Panc1 (cell line): Measurements from ENCODE around the gene CFAP45. TPM values are rescaled to one million over a fixed set of nuclear protein-coding genes. Genes with fewer than 3 reads are reported as not detected.

Source experiments
- ATAC-seq: fragments of 200-7000 bp; cut with Tn5 transposase; 2 replicates; pipeline ENCODE4 v1.9.1; 2020; ENCODE audit warnings: mild to moderate bottlenecking, moderate library complexity
- BruUV-seq: library from RNA; stranded (reverse); fragments of 400-500 nt; replicated peaks from 2 replicates; lab custom pipeline; 2021; lab: Mats Ljungman, UMichigan
- CTCF ChIA-PET: fragments of 300-600 bp; sonication (Branson Sonifier 250); formaldehyde crosslinking; loops from one replicate; lab custom pipeline; 2022; ENCODE audit warnings: antibody characterized with exemption; lab: Charles Lee
- POLR2A ChIA-PET: fragments of 300-600 bp; sonication (Branson Sonifier 250); formaldehyde crosslinking; loops from one replicate; lab custom pipeline; 2022; ENCODE audit warnings: antibody characterized with exemption; lab: Charles Lee
- DNase-seq: peaks from one replicate; pipeline ENCODE4 v3.0.0-alpha.2; 2010; ENCODE audit warnings: low read depth, low spot score
- H3K27ac ChIP-seq: 2 replicates; pipeline ENCODE4 v1.5.1; 2011; ENCODE audit warnings: mild to moderate bottlenecking, low read length, inconsistent platforms
- H3K27me3 ChIP-seq: fragments of 200-500 bp; sonication (Bioruptor generic); 2 replicates; pipeline ENCODE4 v1.6.0; 2014; ENCODE audit warnings: low read length, inconsistent platforms; ENCODE audit not compliant: control insufficient read depth, insufficient read depth
- H3K36me3 ChIP-seq: fragments of 200-500 bp; sonication (Bioruptor generic); 2 replicates; pipeline ENCODE4 v1.5.1; 2014; ENCODE audit warnings: inconsistent platforms, mild to moderate bottlenecking, low read length, moderate library complexity; ENCODE audit not compliant: control insufficient read depth, insufficient read depth
- H3K4me1 ChIP-seq: 2 replicates; pipeline ENCODE4 v1.5.1; 2011; ENCODE audit warnings: inconsistent platforms, mild to moderate bottlenecking, low read length, moderate library complexity; ENCODE audit not compliant: control insufficient read depth, insufficient read depth
- H3K4me3 ChIP-seq, 2 experiments: 2 replicates each; pipeline ENCODE4 v1.5.1; 2011 to 2012; ENCODE audit warnings: low read depth in 2 of 2, low read length in 2 of 2, mild to moderate bottlenecking in 2 of 2, inconsistent platforms in 1 of 2, moderate library complexity in 1 of 2
- H3K9me3 ChIP-seq: fragments of 200-500 bp; sonication (Bioruptor generic); 2 replicates; pipeline ENCODE4 v1.5.1; 2014; ENCODE audit warnings: low read depth, mild to moderate bottlenecking, inconsistent platforms, low read length, moderate library complexity; ENCODE audit not compliant: control insufficient read depth, insufficient read depth
- POLR2AphosphoS5 ChIP-seq: IDR thresholded peaks from 2 replicates; pipeline ENCODE4 v1.6.1; 2012; ENCODE audit warnings: mild to moderate bottlenecking, low read depth, low read length, moderate library complexity
- SIN3A ChIP-seq: IDR thresholded peaks from 2 replicates; pipeline ENCODE4 v1.6.1; 2012; ENCODE audit warnings: low read depth, mild to moderate bottlenecking, low read length, moderate library complexity, borderline replicate concordance; ENCODE audit not compliant: insufficient read depth
- TCF7L2 ChIP-seq: IDR thresholded peaks from 2 replicates; pipeline ENCODE4 v1.6.1; 2011; ENCODE audit warnings: mild to moderate bottlenecking, low read depth, low read length, inconsistent platforms
- in situ Hi-C: cut with HindIII; loops from 2 replicates; pipeline ENCODE4 v1.10.0; 2016; ENCODE audit warnings: low sequenced_read_pairs, low pct_unique_long_range_greater_than_20kb
- intact Hi-C: fragments of 100-400 bp; cut with micrococcal nuclease; formaldehyde crosslinking; loops from one replicate; pipeline ENCODE4 v1.10.0; 2022; ENCODE audit not compliant: unreplicated experiment
- total RNA-seq: library from RNA; stranded (reverse); gene quantifications from one replicate; pipeline ENCODE4 v1.2.1, GENCODE V29; 2021; ENCODE audit not compliant: unreplicated experiment
- TF ChIP-seq, protein P1 (sequence below), 2 experiments: IDR thresholded peaks; 2 replicates each; pipeline ENCODE4 v1.6.1; 2011 to 2012; ENCODE audit warnings: low read depth in 2 of 2, control low read depth in 1 of 2, low read length in 1 of 2, mild to moderate bottlenecking in 1 of 2, moderate library complexity in 1 of 2; ENCODE audit not compliant: insufficient read depth in 1 of 2
- TF ChIP-seq, protein P2 (sequence below): fragments of 450-650 bp; IDR thresholded peaks from 2 replicates; pipeline ENCODE4 v1.5.1; 2017; ENCODE audit warnings: mild to moderate bottlenecking

The CFAP45 gene
- total RNA-seq, 1 experiment from 2014 or later = 1.6 TPM

DNA sequence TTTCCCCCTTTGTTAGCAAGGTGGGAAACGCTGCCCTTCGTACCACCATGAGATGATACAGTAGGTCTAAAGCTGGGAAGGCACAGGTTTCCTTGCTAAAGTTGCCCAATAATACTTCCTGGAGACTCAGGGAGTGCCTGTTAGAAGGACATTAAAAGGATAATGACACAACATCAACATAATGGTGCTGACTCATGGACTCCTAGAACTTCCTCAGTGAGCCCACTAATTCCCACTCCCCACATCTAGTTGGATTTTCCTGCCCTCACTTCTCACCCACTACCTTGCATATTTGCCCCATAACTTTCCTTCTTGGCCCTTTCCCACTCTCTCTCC lies 17.5 kb downstream of the CFAP45 start:
- no TSS peak for BruUV-seq

DNA sequence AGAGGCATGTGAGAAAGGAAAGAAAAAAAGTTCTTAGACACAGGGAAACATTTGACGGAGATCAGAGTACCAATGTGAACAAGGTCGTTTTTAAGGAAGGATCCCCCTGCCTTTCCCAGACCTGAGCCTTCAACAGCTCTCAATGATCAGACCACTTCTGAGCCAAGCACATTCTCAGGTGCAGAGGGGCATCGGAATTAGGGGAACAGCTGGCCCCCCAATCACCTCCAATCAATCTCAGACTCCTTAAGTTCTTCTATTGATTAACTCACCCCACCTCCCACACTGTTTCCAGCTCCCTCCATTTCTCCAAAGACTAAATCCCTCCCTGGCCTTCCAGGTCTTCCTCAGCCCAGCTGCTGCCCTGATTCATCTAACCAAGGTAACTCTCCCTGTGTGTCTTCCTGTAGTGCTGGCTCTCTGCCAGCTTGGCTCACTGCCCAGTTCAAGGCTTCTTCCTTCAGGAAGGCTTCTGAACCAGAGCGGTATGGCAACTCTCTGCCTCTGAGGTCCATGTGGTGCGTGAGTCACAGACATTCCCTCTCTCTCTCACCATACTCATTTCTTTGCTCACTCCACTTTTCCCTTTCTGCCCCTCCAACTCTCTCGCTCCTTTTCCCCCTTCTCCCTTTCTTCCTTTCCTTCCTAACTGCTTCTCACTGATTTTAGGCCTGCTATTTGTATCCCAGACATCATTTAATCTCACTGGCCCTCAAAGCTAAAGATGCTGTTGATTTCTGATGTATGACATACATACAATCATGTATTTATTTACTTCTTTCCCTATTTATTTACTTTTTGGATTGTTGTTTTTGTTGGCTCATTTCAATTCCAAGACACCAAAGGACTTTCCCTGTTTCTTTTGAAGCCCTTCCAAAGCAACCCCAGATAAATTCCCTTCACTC lies 18.1 kb downstream of the CFAP45 start:
- no peaks in the 10 kb centered on the region for H3K4me1 ChIP-seq
- H3K9me3 ChIP-seq = no peaks in the 10 kb centered on the region
- no TSS peak for BruUV-seq
- no peaks in the 10 kb centered on the region for H3K27me3 ChIP-seq
- POLR2A ChIA-PET = no interaction called here
- no peak overlapping the region for H3K27ac ChIP-seq
- in situ Hi-C loops = no loop called here
- DNase-seq (peak; percentile 86), ATAC-seq (peak; percentile 62; the same call in 1 of the 2 replicates)
- CTCF ChIA-PET = interaction anchor here (1.2 kb wide), 1 partner anchor 83 kb away, joined by 3 read pairs; no protein-coding TSS in a partner anchor
- H3K4me3 ChIP-seq = no peak overlapping the region
- intact Hi-C loops = no loop called here
- no peaks in the 10 kb centered on the region for H3K36me3 ChIP-seq
- TF ChIP-seq SIN3A (no peak), TCF7L2 (no peak), POLR2AphosphoS5 (no peak)
- TF ChIP-seq, protein P1, sequence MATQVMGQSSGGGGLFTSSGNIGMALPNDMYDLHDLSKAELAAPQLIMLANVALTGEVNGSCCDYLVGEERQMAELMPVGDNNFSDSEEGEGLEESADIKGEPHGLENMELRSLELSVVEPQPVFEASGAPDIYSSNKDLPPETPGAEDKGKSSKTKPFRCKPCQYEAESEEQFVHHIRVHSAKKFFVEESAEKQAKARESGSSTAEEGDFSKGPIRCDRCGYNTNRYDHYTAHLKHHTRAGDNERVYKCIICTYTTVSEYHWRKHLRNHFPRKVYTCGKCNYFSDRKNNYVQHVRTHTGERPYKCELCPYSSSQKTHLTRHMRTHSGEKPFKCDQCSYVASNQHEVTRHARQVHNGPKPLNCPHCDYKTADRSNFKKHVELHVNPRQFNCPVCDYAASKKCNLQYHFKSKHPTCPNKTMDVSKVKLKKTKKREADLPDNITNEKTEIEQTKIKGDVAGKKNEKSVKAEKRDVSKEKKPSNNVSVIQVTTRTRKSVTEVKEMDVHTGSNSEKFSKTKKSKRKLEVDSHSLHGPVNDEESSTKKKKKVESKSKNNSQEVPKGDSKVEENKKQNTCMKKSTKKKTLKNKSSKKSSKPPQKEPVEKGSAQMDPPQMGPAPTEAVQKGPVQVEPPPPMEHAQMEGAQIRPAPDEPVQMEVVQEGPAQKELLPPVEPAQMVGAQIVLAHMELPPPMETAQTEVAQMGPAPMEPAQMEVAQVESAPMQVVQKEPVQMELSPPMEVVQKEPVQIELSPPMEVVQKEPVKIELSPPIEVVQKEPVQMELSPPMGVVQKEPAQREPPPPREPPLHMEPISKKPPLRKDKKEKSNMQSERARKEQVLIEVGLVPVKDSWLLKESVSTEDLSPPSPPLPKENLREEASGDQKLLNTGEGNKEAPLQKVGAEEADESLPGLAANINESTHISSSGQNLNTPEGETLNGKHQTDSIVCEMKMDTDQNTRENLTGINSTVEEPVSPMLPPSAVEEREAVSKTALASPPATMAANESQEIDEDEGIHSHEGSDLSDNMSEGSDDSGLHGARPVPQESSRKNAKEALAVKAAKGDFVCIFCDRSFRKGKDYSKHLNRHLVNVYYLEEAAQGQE (IDR thresholded peaks at IDR 0.05; ENCODE audit: insufficient read depth in 1 of 2, low read depth in 2 of 2, low read length in 1 of 2) = no peak
- TF ChIP-seq, protein P2, sequence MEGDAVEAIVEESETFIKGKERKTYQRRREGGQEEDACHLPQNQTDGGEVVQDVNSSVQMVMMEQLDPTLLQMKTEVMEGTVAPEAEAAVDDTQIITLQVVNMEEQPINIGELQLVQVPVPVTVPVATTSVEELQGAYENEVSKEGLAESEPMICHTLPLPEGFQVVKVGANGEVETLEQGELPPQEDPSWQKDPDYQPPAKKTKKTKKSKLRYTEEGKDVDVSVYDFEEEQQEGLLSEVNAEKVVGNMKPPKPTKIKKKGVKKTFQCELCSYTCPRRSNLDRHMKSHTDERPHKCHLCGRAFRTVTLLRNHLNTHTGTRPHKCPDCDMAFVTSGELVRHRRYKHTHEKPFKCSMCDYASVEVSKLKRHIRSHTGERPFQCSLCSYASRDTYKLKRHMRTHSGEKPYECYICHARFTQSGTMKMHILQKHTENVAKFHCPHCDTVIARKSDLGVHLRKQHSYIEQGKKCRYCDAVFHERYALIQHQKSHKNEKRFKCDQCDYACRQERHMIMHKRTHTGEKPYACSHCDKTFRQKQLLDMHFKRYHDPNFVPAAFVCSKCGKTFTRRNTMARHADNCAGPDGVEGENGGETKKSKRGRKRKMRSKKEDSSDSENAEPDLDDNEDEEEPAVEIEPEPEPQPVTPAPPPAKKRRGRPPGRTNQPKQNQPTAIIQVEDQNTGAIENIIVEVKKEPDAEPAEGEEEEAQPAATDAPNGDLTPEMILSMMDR = no peak

More for the DNA sequence above, 17.5 kb downstream of the CFAP45 start:
- TF ChIP-seq SIN3A (no peak), TCF7L2 (no peak), POLR2AphosphoS5 (no peak)
- TF ChIP-seq, protein P1 (IDR thresholded peaks at IDR 0.05; ENCODE audit: insufficient read depth in 1 of 2, low read depth in 2 of 2, low read length in 1 of 2) = no peak
- TF ChIP-seq, protein P2 = no peak
- ATAC-seq (no peak), DNase-seq (peak; percentile 51)
- ChIA-PET POLR2A (no interaction called here), CTCF (interaction anchor here (1.2 kb wide), 1 partner anchor 83 kb away, joined by 3 read pairs; no protein-coding TSS in a partner anchor)
- Histone ChIP-seq H3K4me1 (no peaks in the 10 kb centered on the region), H3K27me3 (no peaks in the 10 kb centered on the region), H3K27ac (no peak overlapping the region), H3K4me3 (no peak overlapping the region), H3K9me3 (no peaks in the 10 kb centered on the region), H3K36me3 (no peaks in the 10 kb centered on the region)
- in situ Hi-C loops (no loop called here), intact Hi-C loops (no loop called here)
